Astrocyte (in vitro differentiated cells and primary cell): ENCODE measurements around the gene FZD7. TPM values are rescaled to one million over a fixed set of nuclear protein-coding genes. Genes with fewer than 3 reads are reported as not detected.

Experiments used
- DNase-seq: peaks from one replicate; pipeline ENCODE4 v3.0.0-alpha.2; 2010; ENCODE audit warnings: low read depth
- FAIRE-seq: peaks from 2 replicates; lab custom pipeline; 2011; peaks lifted over from hg19 to GRCh38; lab: Jason Lieb, UNC
- H2AFZ ChIP-seq: 2 replicates; pipeline ENCODE4 v1.6.0; 2012; ENCODE audit warnings: low read depth, low read length, inconsistent platforms
- H3K27ac ChIP-seq: 2 replicates; pipeline ENCODE4 v1.5.1; 2011; ENCODE audit warnings: low read depth, low read length, inconsistent platforms
- H3K27me3 ChIP-seq: 2 replicates; pipeline ENCODE4 v1.6.0; 2011; ENCODE audit warnings: low read length, inconsistent platforms; ENCODE audit not compliant: insufficient read depth
- H3K36me3 ChIP-seq: 2 replicates; pipeline ENCODE4 v1.5.1; 2011; ENCODE audit warnings: low read length, inconsistent platforms; ENCODE audit not compliant: insufficient read depth
- H3K4me1 ChIP-seq: 2 replicates; pipeline ENCODE4 v1.5.1; 2011; ENCODE audit warnings: low read length, inconsistent platforms; ENCODE audit not compliant: insufficient read depth
- H3K4me2 ChIP-seq: 2 replicates; pipeline ENCODE4 v1.6.0; 2012; ENCODE audit warnings: low read length, inconsistent platforms
- H3K4me3 ChIP-seq: 2 replicates; pipeline ENCODE4 v1.5.1; 2011; ENCODE audit warnings: low read depth, mild to moderate bottlenecking, low read length, inconsistent platforms; ENCODE audit not compliant: insufficient read depth
- H3K79me2 ChIP-seq: 2 replicates; pipeline ENCODE4 v1.6.0; 2012; ENCODE audit warnings: mild to moderate bottlenecking, low read length, inconsistent platforms; ENCODE audit not compliant: insufficient read depth
- H3K9ac ChIP-seq: 2 replicates; pipeline ENCODE4 v1.6.0; 2012; ENCODE audit warnings: mild to moderate bottlenecking, low read length, inconsistent platforms
- H3K9me3 ChIP-seq: 2 replicates; pipeline ENCODE4 v1.5.1; 2012; ENCODE audit warnings: low read depth, mild to moderate bottlenecking, low read length, inconsistent platforms; ENCODE audit not compliant: insufficient read depth
- H4K20me1 ChIP-seq: 2 replicates; pipeline ENCODE4 v1.6.0; 2012; ENCODE audit warnings: low read length, inconsistent platforms; ENCODE audit not compliant: insufficient read depth
- H3K27ac Mint-ChIP-seq: one replicate; pipeline ENCODE4 v1.8.0; 2021; ENCODE audit warnings: mild to moderate bottlenecking, mixed read lengths; ENCODE audit not compliant: unreplicated experiment
- H3K27me3 Mint-ChIP-seq: one replicate; pipeline ENCODE4 v1.8.0; 2021; ENCODE audit warnings: low read depth, mixed read lengths; ENCODE audit not compliant: unreplicated experiment
- H3K36me3 Mint-ChIP-seq: one replicate; pipeline ENCODE4 v1.8.0; 2021; ENCODE audit warnings: low read depth, mixed read lengths; ENCODE audit not compliant: unreplicated experiment
- H3K4me1 Mint-ChIP-seq: one replicate; pipeline ENCODE4 v1.8.0; 2021; ENCODE audit warnings: low read depth, mixed read lengths; ENCODE audit not compliant: unreplicated experiment
- H3K4me3 Mint-ChIP-seq: one replicate; pipeline ENCODE4 v1.8.0; 2021; ENCODE audit warnings: mild to moderate bottlenecking, moderate library complexity, mixed read lengths; ENCODE audit not compliant: unreplicated experiment
- H3K9me3 Mint-ChIP-seq: one replicate; pipeline ENCODE4 v1.8.0; 2021; ENCODE audit warnings: mild to moderate bottlenecking, mixed read lengths; ENCODE audit not compliant: unreplicated experiment
- CTCF ChIP-seq: IDR thresholded peaks from 2 replicates; pipeline ENCODE4 v1.5.1; 2011; ENCODE audit warnings: low read depth, mild to moderate bottlenecking, inconsistent platforms, low read length, moderate library complexity; ENCODE audit not compliant: insufficient read depth
- EZH2 ChIP-seq: IDR thresholded peaks from 2 replicates; pipeline ENCODE4 v1.6.1; 2012; ENCODE audit warnings: mild to moderate bottlenecking, low read length, inconsistent platforms; ENCODE audit not compliant: insufficient read depth
- total RNA-seq: library from RNA; stranded (reverse); gene quantifications from 2 replicates; pipeline ENCODE4 v1.2.1, GENCODE V29; 2021

Gene FZD7
- total RNA-seq, 1 donor from 2014 or later = 61.5 TPM

DNA sequence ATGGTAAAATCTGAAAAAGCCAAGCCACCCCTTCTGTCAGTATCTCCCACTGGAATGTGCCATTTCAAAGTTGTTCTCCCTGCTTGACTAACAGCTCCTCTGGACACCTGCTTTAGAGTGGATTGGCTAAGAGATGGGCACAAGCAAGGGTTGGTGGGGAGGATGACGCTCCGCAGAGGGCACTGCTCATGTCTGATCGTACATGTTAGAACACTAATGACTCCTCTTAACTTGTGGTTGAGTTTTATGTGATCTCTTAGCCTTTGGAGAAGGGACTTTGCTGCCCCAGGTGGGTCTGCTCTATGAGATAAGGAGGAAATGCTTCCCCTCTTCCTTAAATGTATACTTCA is 31.2 kb downstream of the FZD7 start:
- peaks cover 16% of the 10 kb centered on the region for H3K4me1 Mint-ChIP-seq
- DNase-seq = no peak
- no peaks in the 10 kb centered on the region for H3K9me3 ChIP-seq
- peak overlapping the region; percentile 79 for H3K9ac ChIP-seq
- H3K9me3 Mint-ChIP-seq = no peaks in the 10 kb centered on the region
- FAIRE-seq = no peak
- H3K27ac ChIP-seq = peak overlapping the region; percentile 96
- no peaks in the 10 kb centered on the region for H3K27me3 Mint-ChIP-seq
- peaks cover 17% of the 10 kb centered on the region for H3K4me1 ChIP-seq
- H3K79me2 ChIP-seq = no peaks in the 10 kb centered on the region
- no peaks in the 10 kb centered on the region for H4K20me1 ChIP-seq
- no peaks in the 10 kb centered on the region for H3K27me3 ChIP-seq
- peak overlapping the region; percentile 80 for H3K4me2 ChIP-seq
- no peaks in the 10 kb centered on the region for H3K36me3 Mint-ChIP-seq
- H3K4me3 Mint-ChIP-seq = no peak overlapping the region
- TF ChIP-seq CTCF = no peak
- H3K4me3 ChIP-seq = no peak overlapping the region
- peak overlapping the region; percentile 69 for H2AFZ ChIP-seq
- no peak overlapping the region for H3K27ac Mint-ChIP-seq
- H3K36me3 ChIP-seq = no peaks in the 10 kb centered on the region

DNA sequence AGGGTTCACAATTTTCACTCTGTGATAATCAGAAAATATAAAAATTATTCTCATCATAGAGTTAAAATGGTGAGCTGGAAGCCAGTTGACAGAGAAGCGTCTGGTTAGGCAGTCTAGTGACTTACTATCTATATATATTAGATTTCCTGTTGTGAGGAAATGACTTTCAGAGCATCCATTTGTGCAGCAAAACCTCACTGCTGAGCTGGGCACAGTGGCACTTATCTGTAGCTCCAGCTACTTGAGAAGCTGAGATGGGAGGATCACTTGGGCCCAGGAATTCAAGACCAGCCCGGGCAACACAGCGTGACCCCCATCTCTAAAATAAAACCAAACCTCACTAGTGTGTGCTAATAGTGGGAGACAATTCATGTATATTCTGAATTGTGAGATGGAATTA is 32.2 kb downstream of the FZD7 start:
- Histone ChIP-seq H3K79me2 (no peaks in the 10 kb centered on the region), H3K9ac (no peak overlapping the region), H3K9me3 (no peaks in the 10 kb centered on the region), H3K4me3 (no peak overlapping the region), H4K20me1 (no peaks in the 10 kb centered on the region), H3K27ac (no peak overlapping the region), H3K36me3 (no peaks in the 10 kb centered on the region), H2AFZ (no peak overlapping the region), H3K27me3 (no peaks in the 10 kb centered on the region), H3K4me1 (peaks cover 17% of the 10 kb centered on the region), H3K4me2 (no peak overlapping the region)
- Mint-ChIP-seq H3K27ac (no peak overlapping the region), H3K4me1 (peaks cover 16% of the 10 kb centered on the region), H3K4me3 (no peak overlapping the region), H3K36me3 (no peaks in the 10 kb centered on the region), H3K9me3 (no peaks in the 10 kb centered on the region), H3K27me3 (no peaks in the 10 kb centered on the region)
- DNase-seq (no peak), FAIRE-seq (no peak)
- TF ChIP-seq EZH2 = no peak
- no peak for TF ChIP-seq CTCF

- Histone ChIP-seq H3K27ac (no peak overlapping the region), H3K4me3 (no peak overlapping the region), H2AFZ (no peak overlapping the region), H3K4me2 (no peak overlapping the region), H3K79me2 (no peaks in the 10 kb centered on the region), H3K36me3 (no peaks in the 10 kb centered on the region), H3K9me3 (no peaks in the 10 kb centered on the region), H3K9ac (no peak overlapping the region), H3K27me3 (no peaks in the 10 kb centered on the region), H4K20me1 (no peaks in the 10 kb centered on the region), H3K4me1 (peaks cover 17% of the 10 kb centered on the region)
- Mint-ChIP-seq H3K9me3 (no peaks in the 10 kb centered on the region), H3K4me3 (no peak overlapping the region), H3K27me3 (no peaks in the 10 kb centered on the region), H3K27ac (no peak overlapping the region), H3K4me1 (peaks cover 16% of the 10 kb centered on the region), H3K36me3 (no peaks in the 10 kb centered on the region)
- TF ChIP-seq EZH2 (no peak), CTCF (no peak)
- FAIRE-seq (no peak), DNase-seq (no peak)
Observed at GRCh38 chr2:202066875-202067274, 33.2 kb downstream of the FZD7 start.
